ENCODE results near the gene LIPA.

- TF ChIP-seq CTCF (conservative IDR thresholded peaks at IDR 0.05; ENCODE audit: low read length), result no peak
- no peak for TF ChIP-seq EZH2phosphoT487 (IDR thresholded peaks at IDR 0.05; ENCODE audit: borderline replicate concordance, low read depth, low read length)
Measured at GRCh38 chr10:89226891-89227290, 24.7 kb downstream of the LIPA start.
